SK-N-SH (cell line): ENCODE measurements around the gene NSMCE1. TPM values are rescaled to one million over a fixed set of nuclear protein-coding genes. Genes with fewer than 3 reads are reported as not detected.
A peak's percentile ranks its signal among the peaks of the same experiment; 100 is the strongest.

Source experiments
- CTCF ChIA-PET: fragments of 300-600, 350-600 bp; formaldehyde crosslinking; extraction: SDS; loops from one replicate; lab custom pipeline; 2021; lab: Yijun Ruan, JAX
- POLR2A ChIA-PET: fragments of 350-600 bp; sonication (Branson Sonifier 250); formaldehyde crosslinking; extraction: SDS; loops from one replicate; lab custom pipeline; 2020; ENCODE audit warnings: antibody characterized with exemption, inconsistent platforms; lab: Yijun Ruan, JAX
- DNase-seq: peaks from one replicate; pipeline ENCODE4 v3.0.0; 2012
- H2AFZ ChIP-seq: fragments of 200-600 bp; sonication (generic); 2 replicates; pipeline ENCODE4 v1.8.1; 2016; ENCODE audit warnings: antibody characterized with exemption, mild to moderate bottlenecking, low read depth
- H3F3A ChIP-seq: fragments of 200-600 bp; sonication (generic); replicated peaks from 2 replicates; pipeline ENCODE3; 2016; ENCODE audit warnings: antibody characterized with exemption, mild to moderate bottlenecking; ENCODE audit not compliant: insufficient read depth
- H3K27ac ChIP-seq, 2 experiments: fragments of 200-500 bp in 1 of 2; fragments of 200-600 bp in 1 of 2; sonication (Bioruptor generic) in 1 of 2; sonication (generic), shearing (Covaris generic) in 1 of 2; 2 replicates each; pipeline versions ENCODE4 v1.5.1 to v1.6.1; 2014 to 2016; ENCODE audit warnings: low read depth in 2 of 2, inconsistent platforms in 1 of 2, low read length in 1 of 2, mild to moderate bottlenecking in 1 of 2, mixed read lengths in 1 of 2
- H3K27me3 ChIP-seq: fragments of 200-600 bp; sonication (generic), shearing (Covaris generic); 2 replicates; pipeline ENCODE4 v1.6.1; 2016; ENCODE audit warnings: mixed run types; ENCODE audit not compliant: insufficient read depth
- H3K36me3 ChIP-seq, 2 experiments: fragments of 200-500 bp in 1 of 2; fragments of 200-600 bp in 1 of 2; sonication (Bioruptor generic) in 1 of 2; sonication (generic) in 1 of 2; replicated peaks in 1 of 2; 2 replicates each; pipeline versions ENCODE3 to v1.5.1; 2014 to 2016; ENCODE audit warnings: low read length in 1 of 2, mild to moderate bottlenecking in 1 of 2; ENCODE audit not compliant: insufficient read depth in 2 of 2, control insufficient read depth in 1 of 2
- H3K4me1 ChIP-seq, 2 experiments: fragments of 200-500 bp in 1 of 2; fragments of 200-600 bp in 1 of 2; sonication (Bioruptor generic) in 1 of 2; sonication (generic), shearing (Covaris generic) in 1 of 2; 2 replicates each; pipeline versions ENCODE4 v1.5.1 to v1.6.1; 2014 to 2016; ENCODE audit warnings: low read depth in 1 of 2, low read length in 1 of 2, mixed run types in 1 of 2; ENCODE audit not compliant: insufficient read depth in 2 of 2, control insufficient read depth in 1 of 2
- H3K4me2 ChIP-seq: fragments of 200-600 bp; sonication (generic), shearing (Covaris generic); 2 replicates; pipeline ENCODE4 v1.6.1; 2017; ENCODE audit warnings: mixed run types
- H3K4me3 ChIP-seq, 2 experiments: fragments of 200-500 bp in 1 of 2; fragments of 200-600 bp in 1 of 2; sonication (Bioruptor generic) in 1 of 2; sonication (generic), shearing (Covaris generic) in 1 of 2; 2 replicates each; pipeline versions ENCODE4 v1.5.1 to v1.8.1; 2014 to 2016; ENCODE audit warnings: low read depth in 2 of 2, inconsistent platforms in 1 of 2, low read length in 1 of 2, mild to moderate bottlenecking in 1 of 2, mixed read lengths in 1 of 2, moderate library complexity in 1 of 2
- H3K79me2 ChIP-seq: fragments of 200-600 bp; sonication (generic); 2 replicates; pipeline ENCODE4 v1.8.1; 2017; ENCODE audit warnings: mild to moderate bottlenecking; ENCODE audit not compliant: insufficient read depth
- H3K9ac ChIP-seq: fragments of 200-600 bp; sonication (generic); 2 replicates; pipeline ENCODE4 v1.6.1; 2017; ENCODE audit warnings: mixed run types
- H3K9me2 ChIP-seq: fragments of 200-600 bp; sonication (generic); 2 replicates; pipeline ENCODE4 v1.6.1; 2017; ENCODE audit warnings: mixed run types
- H3K9me3 ChIP-seq: fragments of 200-600 bp; sonication (generic); 2 replicates; pipeline ENCODE4 v1.6.1; 2017; ENCODE audit warnings: mixed run types, mild to moderate bottlenecking, moderate library complexity
- H4K20me1 ChIP-seq: fragments of 200-600 bp; sonication (generic); 2 replicates; pipeline ENCODE4 v1.6.1; 2017; ENCODE audit warnings: mild to moderate bottlenecking, mixed run types; ENCODE audit not compliant: insufficient read depth
- ELF1 ChIP-seq: IDR thresholded peaks from 2 replicates; pipeline ENCODE4 v1.4.0; 2012
- EP300 ChIP-seq, 2 experiments: IDR thresholded peaks; 2 replicates each; pipeline versions ENCODE4 v1.4.0 to v1.6.1; 2012; ENCODE audit warnings: borderline replicate concordance in 1 of 2, low read depth in 1 of 2, low read length in 1 of 2
- EZH2phosphoT487 ChIP-seq: fragments of 200-600 bp; sonication (generic); IDR thresholded peaks from 2 replicates; pipeline ENCODE4 v1.6.1; 2017; ENCODE audit warnings: low read depth, mixed run types, mild to moderate bottlenecking, antibody characterized with exemption, moderate library complexity, borderline replicate concordance
- FOSL2 ChIP-seq: IDR thresholded peaks from 2 replicates; pipeline ENCODE4 v1.4.0; 2012; ENCODE audit warnings: low read depth, mild to moderate bottlenecking, moderate library complexity, borderline replicate concordance
- FOXM1 ChIP-seq: IDR thresholded peaks from 2 replicates; pipeline ENCODE4 v1.4.0; 2012; ENCODE audit warnings: low read depth, mild to moderate bottlenecking
- GABPA ChIP-seq: IDR thresholded peaks from 2 replicates; pipeline ENCODE4 v1.4.0; 2012; ENCODE audit warnings: low read depth, mild to moderate bottlenecking
- JUND ChIP-seq: IDR thresholded peaks from 2 replicates; pipeline ENCODE4 v1.4.0; 2012
- MXI1 ChIP-seq: IDR thresholded peaks from 2 replicates; pipeline ENCODE4 v1.6.1; 2012; ENCODE audit warnings: mild to moderate bottlenecking, low read depth, low read length, improper control_type of control experiment
- NFIC ChIP-seq: IDR thresholded peaks from 2 replicates; pipeline ENCODE4 v1.4.0; 2012; ENCODE audit warnings: borderline replicate concordance
- NRF1 ChIP-seq: IDR thresholded peaks from 2 replicates; pipeline ENCODE4 v1.6.1; 2012; ENCODE audit warnings: low read depth, mild to moderate bottlenecking, low read length
- RCOR1 ChIP-seq: fragments of 150-350 bp; IDR thresholded peaks from 2 replicates; pipeline ENCODE4 v1.6.1; 2017; ENCODE audit warnings: antibody characterized with exemption, low read length
- RFX5 ChIP-seq: IDR thresholded peaks from 2 replicates; pipeline ENCODE4 v1.6.1; 2012; ENCODE audit warnings: mild to moderate bottlenecking, improper control_type of control experiment, low read length
- SIN3A ChIP-seq: IDR thresholded peaks from 2 replicates; pipeline ENCODE4 v1.6.1; 2012; ENCODE audit warnings: low read depth, mild to moderate bottlenecking, low read length, moderate library complexity, borderline replicate concordance
- TAF1 ChIP-seq: IDR thresholded peaks from 2 replicates; pipeline ENCODE4 v1.6.1; 2012; ENCODE audit warnings: low read depth, mild to moderate bottlenecking, low read length, moderate library complexity, borderline replicate concordance
- TCF12 ChIP-seq: IDR thresholded peaks from 2 replicates; pipeline ENCODE4 v1.4.0; 2012
- TEAD4 ChIP-seq: IDR thresholded peaks from 2 replicates; pipeline ENCODE4 v1.4.0; 2012; ENCODE audit warnings: mild to moderate bottlenecking, borderline replicate concordance; ENCODE audit not compliant: insufficient read depth
- WGBS: methylation state at CpG from one replicate; pipeline ENCODE4 v1.1.6; 2017; ENCODE audit warnings: low lambda C conversion rate; 5-methylcytosine and 5-hydroxymethylcytosine counted together
- polyA plus RNA-seq, 3 experiments: library from polyadenylated mRNA; depleted of rRNA; stranded (reverse); fragments of >200 nt; gene quantifications; 2 replicates each; pipeline ENCODE4 v1.2.3, GENCODE V29; 2012
- TF ChIP-seq, protein P1 (sequence below): fragments of 150-350 bp; IDR thresholded peaks from 2 replicates; pipeline ENCODE4 v1.6.1; 2016; ENCODE audit warnings: mild to moderate bottlenecking, low read depth, low read length
- TF ChIP-seq, protein P2 (sequence below): IDR thresholded peaks from 2 replicates; pipeline ENCODE4 v1.6.1; 2012; ENCODE audit warnings: mild to moderate bottlenecking, low read depth, low read length, moderate library complexity

NSMCE1 gene
- polyA plus RNA-seq, 1 of the 3 experiments (the other 2 are of a cell fraction): 39.8 TPM

DNA sequence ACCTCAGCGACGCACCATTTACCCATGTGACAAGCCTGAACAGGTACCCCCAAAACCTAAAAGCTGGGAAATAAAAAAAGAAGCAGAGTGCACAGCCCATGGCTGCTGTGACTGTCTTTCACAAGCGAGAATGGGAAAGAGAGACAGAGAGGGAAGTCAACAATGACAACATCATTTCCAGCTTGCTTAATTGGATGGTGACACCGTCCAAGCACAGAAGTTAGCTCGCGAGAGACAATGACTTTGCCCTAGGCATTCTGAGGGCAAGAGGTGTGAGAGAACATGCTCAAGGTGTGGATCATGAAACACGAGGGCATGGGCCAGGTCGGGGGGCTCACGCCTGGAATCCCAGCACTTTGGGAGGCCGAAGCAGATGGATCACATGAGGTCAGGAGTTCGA is 19.3 kb upstream of the NSMCE1 start (continued):
- no peak for TF ChIP-seq SIN3A
- TF ChIP-seq, all 33 proteins: peak for 0

DNA sequence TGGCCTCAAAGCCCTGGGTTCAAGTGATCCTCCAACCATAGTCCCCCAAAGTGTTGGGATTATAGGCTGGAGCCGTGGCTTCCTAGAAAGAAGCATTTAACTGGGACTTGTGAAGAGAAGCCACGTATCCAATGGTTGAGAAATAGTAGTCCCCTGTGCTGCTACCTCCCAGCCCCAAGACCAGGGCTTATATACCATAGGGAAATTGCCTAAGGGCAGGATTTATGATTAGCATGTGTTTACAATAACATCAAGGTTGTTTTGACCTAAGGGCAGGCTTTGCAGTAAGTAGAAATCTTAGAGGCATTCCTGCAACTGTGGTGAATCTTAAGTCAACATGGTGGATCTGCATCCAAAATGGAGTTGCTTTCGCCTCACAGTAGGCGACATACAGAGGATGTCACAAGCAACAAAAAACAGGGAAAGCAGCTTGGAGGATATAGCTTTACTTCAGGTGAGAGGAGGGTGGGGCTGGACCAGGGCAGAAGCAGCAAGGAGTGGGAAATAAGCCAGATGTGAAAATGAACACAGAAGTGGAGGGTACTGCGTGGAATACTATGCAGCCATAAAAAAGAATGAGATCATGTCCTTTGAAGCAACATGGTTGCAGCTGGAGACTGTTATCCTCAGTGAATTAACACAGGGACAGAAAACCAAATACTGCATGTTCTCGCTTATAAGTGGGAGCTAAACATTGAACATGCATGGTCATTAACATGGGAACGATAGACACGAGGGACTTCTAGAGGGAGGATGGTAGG is 18.7 kb upstream of the NSMCE1 start:
- Histone ChIP-seq H3K4me1 (peaks cover 0 to 11% of the 10 kb centered on the region in 2 experiments; a peak in 1 of 4 replicates), H2AFZ (peak overlapping the region; percentile 61), H3K27me3 (no peaks in the 10 kb centered on the region), H3K79me2 (no peaks in the 10 kb centered on the region), H3K27ac (peak overlapping the region in 1 of 2 experiments; percentile 90; a peak in 2 of 4 replicates)
- CTCF ChIA-PET: interaction anchor here (1.9 kb wide), 1 partner anchor 52 kb away, joined by 9 read pairs; no protein-coding TSS in a partner anchor
- POLR2A ChIA-PET: no interaction called here
- WGBS: 97% methylated on average over 8 of the region's 8 CpGs
- TF ChIP-seq FOSL2: no peak
- no peak for TF ChIP-seq RFX5
- TF ChIP-seq, protein P1, sequence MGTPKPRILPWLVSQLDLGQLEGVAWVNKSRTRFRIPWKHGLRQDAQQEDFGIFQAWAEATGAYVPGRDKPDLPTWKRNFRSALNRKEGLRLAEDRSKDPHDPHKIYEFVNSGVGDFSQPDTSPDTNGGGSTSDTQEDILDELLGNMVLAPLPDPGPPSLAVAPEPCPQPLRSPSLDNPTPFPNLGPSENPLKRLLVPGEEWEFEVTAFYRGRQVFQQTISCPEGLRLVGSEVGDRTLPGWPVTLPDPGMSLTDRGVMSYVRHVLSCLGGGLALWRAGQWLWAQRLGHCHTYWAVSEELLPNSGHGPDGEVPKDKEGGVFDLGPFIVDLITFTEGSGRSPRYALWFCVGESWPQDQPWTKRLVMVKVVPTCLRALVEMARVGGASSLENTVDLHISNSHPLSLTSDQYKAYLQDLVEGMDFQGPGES: no peak
- no peak for TF ChIP-seq TEAD4
- no peak for TF ChIP-seq RCOR1
- TF ChIP-seq, all 33 proteins: peak for 0
- Histone ChIP-seq H3K4me2 (peak overlapping the region; percentile 54; the same call in 1 of the 2 replicates), H3K36me3 (no peaks in the 10 kb centered on the region), H3F3A (peaks cover 17% of the 10 kb centered on the region), H3K9me3 (no peaks in the 10 kb centered on the region), H4K20me1 (no peaks in the 10 kb centered on the region), H3K4me3 (no peak overlapping the region), H3K9me2 (no peaks in the 10 kb centered on the region), H3K9ac (peak overlapping the region; percentile 26; the same call in 1 of the 2 replicates)
- no peak for DNase-seq

DNA sequence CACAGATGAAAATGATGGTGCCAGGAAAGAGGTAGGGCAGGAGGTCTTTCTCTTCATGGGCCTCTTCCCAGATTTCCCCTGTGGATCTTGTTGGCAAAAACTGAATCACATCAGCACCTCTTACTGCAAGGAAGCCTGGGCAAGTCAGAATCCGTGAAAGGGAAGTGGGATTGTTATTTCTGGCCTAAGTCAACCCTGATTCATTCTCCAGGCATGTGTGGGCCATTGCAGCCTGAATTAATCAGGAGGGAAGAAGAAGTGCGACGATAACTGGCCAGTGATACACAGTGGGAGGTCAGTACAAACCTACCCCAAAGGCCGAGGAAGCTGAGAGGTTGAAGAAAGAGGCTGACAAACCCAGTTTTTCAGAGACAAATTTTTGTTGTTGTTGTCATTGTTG is 17.9 kb upstream of the NSMCE1 start:
- H3K79me2 ChIP-seq: no peaks in the 10 kb centered on the region
- no peaks in the 10 kb centered on the region for H3K9me3 ChIP-seq
- 13% methylated on average over 4 of the region's 4 CpGs for WGBS
- H3F3A ChIP-seq: peaks cover 17% of the 10 kb centered on the region
- H2AFZ ChIP-seq: peak overlapping the region; percentile 61; the same call in 1 of the 2 replicates
- peaks cover 0 to 11% of the 10 kb centered on the region in 2 experiments; a peak in 1 of 4 replicates for H3K4me1 ChIP-seq
- ChIA-PET POLR2A (no interaction called here), CTCF (interaction anchor here (1.9 kb wide), 1 partner anchor 52 kb away, joined by 9 read pairs; no protein-coding TSS in a partner anchor)
- H3K36me3 ChIP-seq: no peaks in the 10 kb centered on the region
- no peaks in the 10 kb centered on the region for H3K9me2 ChIP-seq
- peak overlapping the region; percentile 5 to 90; a peak in 3 of 4 replicates for H3K27ac ChIP-seq
- H3K4me2 ChIP-seq: peak overlapping the region; percentile 54; the same call in 1 of the 2 replicates
- peak overlapping the region; percentile 26; the same call in 1 of the 2 replicates for H3K9ac ChIP-seq
- no peaks in the 10 kb centered on the region for H3K27me3 ChIP-seq
- no peaks in the 10 kb centered on the region for H4K20me1 ChIP-seq
- no peak overlapping the region for H3K4me3 ChIP-seq
- no peak for DNase-seq
- TF ChIP-seq GABPA: no peak
- TF ChIP-seq SIN3A: no peak
- no peak for TF ChIP-seq EZH2phosphoT487
- peak; percentile 87 for TF ChIP-seq JUND
- no peak for TF ChIP-seq NRF1
- TF ChIP-seq EP300 (IDR thresholded peaks at IDR 0.05; ENCODE audit: borderline replicate concordance in 1 of 2, low read depth in 1 of 2, low read length in 1 of 2): peak in 1 of 2 experiments; percentile 64; a peak in 1 of 4 replicates
- TF ChIP-seq, protein P1: no peak
- TF ChIP-seq, protein P2, sequence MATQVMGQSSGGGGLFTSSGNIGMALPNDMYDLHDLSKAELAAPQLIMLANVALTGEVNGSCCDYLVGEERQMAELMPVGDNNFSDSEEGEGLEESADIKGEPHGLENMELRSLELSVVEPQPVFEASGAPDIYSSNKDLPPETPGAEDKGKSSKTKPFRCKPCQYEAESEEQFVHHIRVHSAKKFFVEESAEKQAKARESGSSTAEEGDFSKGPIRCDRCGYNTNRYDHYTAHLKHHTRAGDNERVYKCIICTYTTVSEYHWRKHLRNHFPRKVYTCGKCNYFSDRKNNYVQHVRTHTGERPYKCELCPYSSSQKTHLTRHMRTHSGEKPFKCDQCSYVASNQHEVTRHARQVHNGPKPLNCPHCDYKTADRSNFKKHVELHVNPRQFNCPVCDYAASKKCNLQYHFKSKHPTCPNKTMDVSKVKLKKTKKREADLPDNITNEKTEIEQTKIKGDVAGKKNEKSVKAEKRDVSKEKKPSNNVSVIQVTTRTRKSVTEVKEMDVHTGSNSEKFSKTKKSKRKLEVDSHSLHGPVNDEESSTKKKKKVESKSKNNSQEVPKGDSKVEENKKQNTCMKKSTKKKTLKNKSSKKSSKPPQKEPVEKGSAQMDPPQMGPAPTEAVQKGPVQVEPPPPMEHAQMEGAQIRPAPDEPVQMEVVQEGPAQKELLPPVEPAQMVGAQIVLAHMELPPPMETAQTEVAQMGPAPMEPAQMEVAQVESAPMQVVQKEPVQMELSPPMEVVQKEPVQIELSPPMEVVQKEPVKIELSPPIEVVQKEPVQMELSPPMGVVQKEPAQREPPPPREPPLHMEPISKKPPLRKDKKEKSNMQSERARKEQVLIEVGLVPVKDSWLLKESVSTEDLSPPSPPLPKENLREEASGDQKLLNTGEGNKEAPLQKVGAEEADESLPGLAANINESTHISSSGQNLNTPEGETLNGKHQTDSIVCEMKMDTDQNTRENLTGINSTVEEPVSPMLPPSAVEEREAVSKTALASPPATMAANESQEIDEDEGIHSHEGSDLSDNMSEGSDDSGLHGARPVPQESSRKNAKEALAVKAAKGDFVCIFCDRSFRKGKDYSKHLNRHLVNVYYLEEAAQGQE: no peak
- peak; percentile 93 for TF ChIP-seq NFIC
- no peak for TF ChIP-seq TAF1
- no peak for TF ChIP-seq FOXM1
- TF ChIP-seq TEAD4: peak; percentile 72
- TF ChIP-seq MXI1: no peak
- peak; percentile 42 for TF ChIP-seq ELF1
- peak; percentile 89 for TF ChIP-seq TCF12
